ENCODE data around the gene FIG4. TPM values are rescaled to one million over a fixed set of nuclear protein-coding genes. Genes with fewer than 3 reads are reported as not detected.
"Not testable (repeated sequence)": the region's sequence is repeated elsewhere in the genome, so short reads cannot be mapped to it uniquely, and the experiment has no call there.

Gene FIG4
- total RNA-seq, 1 experiment from 2014 or later = 19.0 TPM

DNA sequence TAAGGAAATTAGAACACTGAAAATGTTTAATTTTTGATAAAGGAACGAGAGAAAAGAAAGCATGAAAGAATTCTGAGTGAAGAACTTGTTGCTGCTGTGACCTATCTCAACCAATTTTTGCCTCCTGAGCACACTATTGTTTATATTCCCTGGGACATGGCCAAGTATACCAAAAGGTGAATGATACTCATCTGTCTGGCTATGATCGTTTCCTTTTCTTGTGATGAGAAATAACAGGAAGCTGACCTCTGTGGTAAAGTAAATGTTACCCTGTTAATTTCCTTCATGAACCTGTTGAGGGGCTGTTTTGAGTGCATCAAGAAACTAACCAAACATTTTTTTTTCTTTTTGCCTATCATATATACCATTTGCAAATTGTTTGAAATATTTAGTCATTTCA is 69.1 kb downstream of the FIG4 start:
- Histone ChIP-seq H3K36me3 (replicated peaks; ENCODE audit: control insufficient read depth, insufficient read depth, low read length) (no peaks in the 10 kb centered on the region), H3K27me3 (ENCODE audit: control insufficient read depth, insufficient read depth, low read length) (no peaks in the 10 kb centered on the region), H3K4me3 (ENCODE audit: insufficient read depth, low read depth, low read length) (no peak overlapping the region)
- DNase-seq = no peak

DNA sequence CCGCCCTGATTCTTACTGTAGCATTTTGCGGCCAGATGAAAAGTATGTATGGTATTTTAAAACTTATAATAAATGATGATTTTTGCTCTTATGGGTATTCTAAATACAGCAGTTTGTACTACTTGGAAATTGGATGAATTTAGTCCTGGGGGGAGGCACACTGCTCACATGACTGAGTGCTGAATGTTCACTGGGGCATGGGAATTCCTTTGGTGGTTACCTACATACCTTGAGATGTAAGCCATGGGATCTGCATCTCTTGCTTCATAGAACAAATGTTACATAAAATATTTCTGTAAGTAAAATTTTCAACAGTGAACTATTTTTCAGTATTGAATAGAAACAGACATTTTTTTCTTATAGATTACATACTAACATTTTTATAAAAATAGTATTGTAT is 71.1 kb downstream of the FIG4 start:
- no peak for DNase-seq
- no peak overlapping the region for H3K4me3 ChIP-seq (ENCODE audit: insufficient read depth, low read depth, low read length)
- H3K36me3 ChIP-seq (replicated peaks; ENCODE audit: control insufficient read depth, insufficient read depth, low read length) = no peaks in the 10 kb centered on the region
- H3K27me3 ChIP-seq (ENCODE audit: control insufficient read depth, insufficient read depth, low read length) = no peaks in the 10 kb centered on the region

DNA sequence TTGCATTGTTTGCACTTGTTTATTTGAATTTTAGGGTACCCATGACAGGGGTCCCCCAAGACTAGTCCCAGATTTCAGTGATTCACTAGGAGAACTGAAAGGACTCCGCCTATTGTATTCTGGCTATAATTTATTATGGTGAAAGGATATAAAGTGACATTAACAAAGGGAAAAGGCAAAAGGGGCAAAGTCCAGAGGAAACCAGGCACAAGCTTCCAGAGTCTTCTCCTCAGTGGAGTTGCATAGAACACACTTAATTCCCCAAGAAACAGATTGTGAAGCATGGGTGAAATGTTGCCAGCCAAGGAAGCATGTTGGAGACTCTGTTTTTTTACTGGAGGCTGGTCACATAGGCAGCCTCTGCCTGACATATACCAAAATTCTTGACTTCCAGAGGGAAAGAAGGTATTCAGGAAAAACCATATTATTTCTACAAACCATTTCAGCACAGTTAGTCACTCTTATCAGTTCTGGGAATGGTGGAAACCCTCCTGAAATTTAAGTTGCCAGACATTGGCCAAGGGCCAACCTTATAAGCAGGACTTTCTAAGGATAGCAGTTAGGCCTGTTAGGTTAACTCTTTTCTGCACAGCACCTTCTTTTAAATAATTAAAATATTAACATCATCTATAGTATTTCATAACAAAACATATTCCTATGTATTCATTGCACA is 71.8 kb downstream of the FIG4 start:
- Histone ChIP-seq H3K4me3 (ENCODE audit: insufficient read depth, low read depth, low read length) (no peak overlapping the region), H3K36me3 (replicated peaks; ENCODE audit: control insufficient read depth, insufficient read depth, low read length) (no peaks in the 10 kb centered on the region), H3K27me3 (ENCODE audit: control insufficient read depth, insufficient read depth, low read length) (no peaks in the 10 kb centered on the region)
- no peak for DNase-seq

DNA sequence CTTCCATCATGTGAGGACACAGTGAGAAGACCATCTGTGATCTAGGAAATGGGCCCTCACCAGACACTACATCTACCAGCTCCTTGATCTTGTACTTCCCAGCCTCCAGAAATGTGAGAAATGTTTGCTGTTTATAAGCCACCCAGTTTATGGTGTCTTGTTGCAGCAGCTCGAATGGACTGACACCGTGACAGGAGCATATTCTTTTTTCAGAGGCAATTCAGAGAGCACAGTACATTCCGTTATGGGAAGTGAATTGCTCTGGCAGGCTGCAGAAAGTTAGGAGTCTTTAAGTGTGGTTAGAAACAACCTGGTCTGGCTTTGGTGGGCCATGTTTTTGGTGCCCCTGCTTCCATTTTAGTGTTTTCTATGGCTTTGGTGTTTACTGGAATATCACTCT is 75.1 kb downstream of the FIG4 start:
- no peaks in the 10 kb centered on the region for H3K36me3 ChIP-seq (replicated peaks; ENCODE audit: control insufficient read depth, insufficient read depth, low read length)
- no peak for DNase-seq
- no peaks in the 10 kb centered on the region for H3K27me3 ChIP-seq (ENCODE audit: control insufficient read depth, insufficient read depth, low read length)
- no peak overlapping the region for H3K4me3 ChIP-seq (ENCODE audit: insufficient read depth, low read depth, low read length)

DNA sequence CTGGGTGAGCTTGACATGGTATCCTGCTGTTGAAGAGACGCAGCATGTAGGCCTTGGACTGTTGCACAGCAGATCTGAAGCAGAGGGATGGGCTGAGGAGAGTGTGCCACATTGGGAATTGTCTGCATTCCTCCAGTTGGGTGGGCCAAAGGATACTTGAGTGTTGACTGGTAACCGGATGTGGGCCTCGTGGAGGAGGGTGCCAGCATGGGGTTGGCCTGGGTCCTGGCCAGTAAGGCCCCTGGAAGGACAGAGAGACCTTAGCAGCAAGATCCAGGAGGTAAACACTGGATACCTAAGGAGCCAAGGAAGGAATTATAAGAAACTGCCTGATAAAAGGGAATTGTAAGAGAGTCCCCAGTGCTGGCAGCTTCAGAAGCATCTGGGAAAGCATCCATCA is 76.9 kb downstream of the FIG4 start:
- no peaks in the 10 kb centered on the region for H3K27me3 ChIP-seq (ENCODE audit: control insufficient read depth, insufficient read depth, low read length)
- H3K36me3 ChIP-seq (replicated peaks; ENCODE audit: control insufficient read depth, insufficient read depth, low read length) = no peaks in the 10 kb centered on the region
- DNase-seq = no peak
- no peak overlapping the region for H3K4me3 ChIP-seq (ENCODE audit: insufficient read depth, low read depth, low read length)

DNA sequence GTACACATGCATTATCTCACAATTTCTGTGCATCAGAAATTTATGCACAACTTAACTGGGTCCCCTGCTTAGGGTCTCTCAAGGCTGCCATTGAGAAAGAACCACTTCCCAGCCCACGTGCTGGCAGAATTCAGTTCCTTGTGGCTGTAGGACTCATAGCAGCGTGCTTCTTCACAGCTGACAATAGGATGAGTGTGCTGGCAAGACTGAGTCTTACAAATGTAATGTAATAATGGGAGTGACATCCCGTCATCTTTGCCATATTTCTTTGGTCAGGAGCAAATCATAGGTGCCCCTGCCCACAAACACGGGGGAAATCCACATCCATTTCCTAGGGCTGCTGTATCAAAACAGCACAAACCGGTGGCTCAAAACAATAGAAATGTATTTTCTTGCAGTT is 77.4 kb downstream of the FIG4 start:
- no peak overlapping the region for H3K4me3 ChIP-seq (ENCODE audit: insufficient read depth, low read depth, low read length)

DNA sequence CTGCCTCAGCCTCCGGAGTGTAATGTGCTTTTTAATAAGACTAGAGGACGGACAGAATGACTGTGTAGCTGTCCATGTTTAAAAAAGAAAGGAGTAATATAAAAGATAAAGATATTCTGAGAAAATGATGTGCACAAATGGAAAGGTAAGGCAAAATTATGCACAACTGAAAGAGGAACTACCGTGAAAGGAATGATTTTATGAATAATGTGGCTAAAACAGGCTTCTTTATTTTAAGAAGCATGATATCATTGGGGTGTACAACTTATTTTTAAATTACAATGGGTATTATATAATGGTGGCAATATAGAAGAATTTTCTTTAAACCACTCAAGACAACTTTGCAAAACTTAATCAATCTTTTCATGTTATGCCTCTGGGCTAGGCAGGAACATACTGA is 78.1 kb downstream of the FIG4 start:
- Histone ChIP-seq H3K36me3 (replicated peaks; ENCODE audit: control insufficient read depth, insufficient read depth, low read length) (no peaks in the 10 kb centered on the region), H3K27me3 (ENCODE audit: control insufficient read depth, insufficient read depth, low read length) (no peaks in the 10 kb centered on the region), H3K4me3 (ENCODE audit: insufficient read depth, low read depth, low read length) (no peak overlapping the region)
- DNase-seq = no peak

More for the DNA sequence above, 77.4 kb downstream of the FIG4 start:
- Histone ChIP-seq H3K36me3 (replicated peaks; ENCODE audit: control insufficient read depth, insufficient read depth, low read length) (no peaks in the 10 kb centered on the region), H3K27me3 (ENCODE audit: control insufficient read depth, insufficient read depth, low read length) (no peaks in the 10 kb centered on the region)
- DNase-seq = no peak

DNA sequence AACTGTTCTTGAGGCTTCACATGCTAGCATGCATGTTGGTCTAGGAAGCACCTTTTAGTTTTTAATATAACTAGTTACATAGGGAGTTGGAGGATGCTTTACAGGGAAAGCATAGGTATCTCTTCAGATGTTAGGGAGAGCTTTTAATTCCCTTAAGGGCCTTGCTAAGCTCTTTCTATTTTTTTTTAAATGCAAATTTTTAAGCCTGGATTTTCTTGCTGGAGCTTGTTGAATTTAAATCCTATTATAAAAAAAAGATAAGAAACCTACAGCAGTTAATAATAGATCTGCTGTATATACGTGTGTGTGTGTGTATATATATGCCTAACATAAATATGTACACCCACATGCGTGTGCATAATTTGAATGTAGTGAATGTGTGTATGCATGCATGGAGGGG is 79.0 kb downstream of the FIG4 start:
- DNase-seq = no peak
- Histone ChIP-seq H3K36me3 (replicated peaks; ENCODE audit: control insufficient read depth, insufficient read depth, low read length) (no peaks in the 10 kb centered on the region), H3K27me3 (ENCODE audit: control insufficient read depth, insufficient read depth, low read length) (no peaks in the 10 kb centered on the region), H3K4me3 (ENCODE audit: insufficient read depth, low read depth, low read length) (no peak overlapping the region)

DNA sequence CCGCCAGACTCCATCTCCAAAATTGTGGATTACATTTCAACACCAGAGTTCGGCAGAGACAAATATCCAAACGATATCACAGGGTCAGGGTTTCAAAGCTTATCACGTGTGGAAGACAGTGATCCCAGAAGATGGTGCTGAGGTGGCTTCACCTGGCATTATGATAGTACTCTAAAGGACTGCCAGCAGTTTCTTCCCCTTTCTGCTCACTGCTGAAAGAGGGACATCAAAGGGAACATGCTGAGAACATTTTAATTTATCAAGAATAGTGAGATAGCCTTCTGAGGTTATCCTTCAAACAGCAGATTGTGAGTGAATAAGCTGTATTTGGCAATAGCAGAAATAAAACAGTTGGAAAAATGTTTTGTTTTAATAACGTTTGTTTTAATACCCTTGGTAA is 79.7 kb downstream of the FIG4 start:
- Histone ChIP-seq H3K4me3 (ENCODE audit: insufficient read depth, low read depth, low read length) (no peak overlapping the region), H3K36me3 (replicated peaks; ENCODE audit: control insufficient read depth, insufficient read depth, low read length) (no peaks in the 10 kb centered on the region), H3K27me3 (ENCODE audit: control insufficient read depth, insufficient read depth, low read length) (no peaks in the 10 kb centered on the region)
- no peak for DNase-seq

DNA sequence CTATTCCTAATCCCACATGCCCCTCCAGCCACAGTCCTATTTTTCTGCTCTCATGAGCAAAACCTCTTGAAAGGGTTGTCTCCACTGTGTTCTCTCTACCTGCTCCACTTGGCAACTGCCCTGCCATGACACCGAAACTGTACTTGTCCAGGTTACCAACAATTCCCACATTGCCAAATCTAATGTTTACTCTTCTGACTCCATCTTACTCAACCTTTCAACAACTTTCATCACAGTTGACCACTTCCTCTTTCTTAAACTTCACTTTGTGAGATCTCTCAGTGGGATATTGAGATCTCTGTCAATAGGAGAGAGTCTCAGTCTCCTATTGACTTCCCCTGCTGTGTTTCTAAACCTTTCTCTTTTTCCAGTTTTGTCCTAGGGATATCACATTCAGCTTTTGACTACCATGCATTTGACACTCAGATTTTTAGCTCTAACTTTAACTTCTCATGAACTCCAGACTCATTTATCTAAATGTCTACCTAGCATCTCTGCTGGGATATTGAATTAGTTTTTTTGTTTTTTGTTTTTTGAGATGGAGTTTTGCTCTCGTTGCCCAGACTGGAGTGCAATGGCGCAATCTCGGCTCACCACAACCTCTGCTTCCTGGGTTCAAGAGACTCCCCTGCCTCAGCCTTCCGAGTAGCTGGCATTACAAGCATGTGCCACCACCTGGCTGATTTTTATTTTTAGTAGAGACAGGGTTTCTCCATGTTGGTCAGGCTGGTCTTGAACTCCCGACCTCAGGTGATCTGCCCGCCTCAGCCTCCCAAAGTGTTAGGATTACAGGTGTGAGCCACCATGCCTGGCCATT is 81.1 kb downstream of the FIG4 start:
- not testable (repeated sequence) for H3K36me3 ChIP-seq (replicated peaks; ENCODE audit: control insufficient read depth, insufficient read depth, low read length); DNase-seq; H3K27me3 ChIP-seq (ENCODE audit: control insufficient read depth, insufficient read depth, low read length); H3K4me3 ChIP-seq (ENCODE audit: insufficient read depth, low read depth, low read length)

DNA sequence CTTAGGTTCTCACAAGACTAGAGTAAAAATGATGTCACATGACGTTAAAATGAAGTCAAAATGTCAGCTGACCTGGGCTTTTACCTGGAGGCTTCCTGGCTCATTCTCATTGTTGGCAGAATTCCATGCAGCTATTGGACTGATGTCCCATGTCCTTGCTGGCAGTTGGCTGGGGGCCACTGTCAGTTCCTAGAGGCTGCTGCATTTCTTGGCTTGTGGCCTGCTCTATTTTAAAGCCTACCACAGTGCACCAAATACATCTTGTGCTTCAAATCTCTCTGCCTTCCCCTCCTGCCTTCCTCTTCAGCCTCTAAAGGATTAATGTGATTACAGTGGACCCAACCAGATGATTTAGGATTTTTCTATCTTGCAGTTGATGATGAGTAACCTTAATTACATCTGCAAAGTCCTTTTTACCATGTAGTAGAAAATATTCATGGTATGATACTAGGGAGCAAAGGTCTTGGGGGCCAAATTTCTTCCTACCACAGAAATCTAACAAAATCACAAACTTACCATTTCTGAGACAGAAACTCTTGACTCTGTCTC is 81.9 kb downstream of the FIG4 start:
- Histone ChIP-seq H3K4me3 (ENCODE audit: insufficient read depth, low read depth, low read length) (no peak overlapping the region), H3K27me3 (ENCODE audit: control insufficient read depth, insufficient read depth, low read length) (no peaks in the 10 kb centered on the region), H3K36me3 (replicated peaks; ENCODE audit: control insufficient read depth, insufficient read depth, low read length) (no peaks in the 10 kb centered on the region)
- no peak for DNase-seq

DNA sequence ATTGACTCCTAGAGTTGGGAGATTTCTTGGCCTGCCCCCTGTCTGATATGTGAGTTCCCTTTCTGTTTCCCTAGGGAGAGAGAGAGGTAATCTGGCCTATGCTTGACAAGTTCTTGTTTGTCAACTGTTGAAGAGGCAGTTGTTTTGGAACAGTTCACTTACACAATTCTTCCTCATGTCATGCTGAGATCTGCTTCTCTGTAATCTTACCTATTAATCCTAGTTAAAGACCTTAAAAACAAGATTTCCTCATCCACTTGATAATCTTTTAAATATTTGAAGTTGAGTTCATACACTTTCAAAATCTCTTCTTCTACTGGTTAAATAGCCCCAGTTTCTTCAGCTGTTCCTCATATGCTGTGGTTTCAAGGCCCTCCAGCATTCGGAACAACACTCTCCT is 89.9 kb downstream of the FIG4 start:
- DNase-seq = no peak
- H3K27me3 ChIP-seq (ENCODE audit: control insufficient read depth, insufficient read depth, low read length) = no peaks in the 10 kb centered on the region
- no peaks in the 10 kb centered on the region for H3K36me3 ChIP-seq (replicated peaks; ENCODE audit: control insufficient read depth, insufficient read depth, low read length)
- no peak overlapping the region for H3K4me3 ChIP-seq (ENCODE audit: insufficient read depth, low read depth, low read length)

DNA sequence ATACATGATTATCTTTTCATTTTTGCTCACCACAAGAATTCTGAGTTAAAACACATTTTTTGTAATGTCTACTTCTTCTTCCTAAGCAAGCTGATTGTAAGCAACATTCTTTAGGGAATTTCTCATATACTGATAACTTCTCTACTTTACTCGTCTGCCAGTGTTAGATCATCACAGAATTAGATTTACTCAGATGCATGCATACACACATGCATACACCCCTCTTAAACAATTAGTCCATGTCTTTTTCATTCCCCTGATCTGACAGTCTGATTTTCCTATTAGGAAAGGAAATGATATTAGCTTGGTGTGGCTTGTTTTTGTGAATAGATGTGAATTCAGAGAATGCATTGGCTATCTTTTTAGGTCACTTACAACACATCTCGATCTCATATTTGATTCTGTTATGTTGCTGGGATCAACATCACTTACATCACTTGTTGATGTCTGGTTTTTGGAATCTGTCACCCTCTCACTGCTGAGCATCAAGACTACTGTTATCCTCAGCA is 91.4 kb downstream of the FIG4 start:
- no peak for DNase-seq
- H3K27me3 ChIP-seq (ENCODE audit: control insufficient read depth, insufficient read depth, low read length) = no peaks in the 10 kb centered on the region
- no peak overlapping the region for H3K4me3 ChIP-seq (ENCODE audit: insufficient read depth, low read depth, low read length)
- H3K36me3 ChIP-seq (replicated peaks; ENCODE audit: control insufficient read depth, insufficient read depth, low read length) = no peaks in the 10 kb centered on the region

DNA sequence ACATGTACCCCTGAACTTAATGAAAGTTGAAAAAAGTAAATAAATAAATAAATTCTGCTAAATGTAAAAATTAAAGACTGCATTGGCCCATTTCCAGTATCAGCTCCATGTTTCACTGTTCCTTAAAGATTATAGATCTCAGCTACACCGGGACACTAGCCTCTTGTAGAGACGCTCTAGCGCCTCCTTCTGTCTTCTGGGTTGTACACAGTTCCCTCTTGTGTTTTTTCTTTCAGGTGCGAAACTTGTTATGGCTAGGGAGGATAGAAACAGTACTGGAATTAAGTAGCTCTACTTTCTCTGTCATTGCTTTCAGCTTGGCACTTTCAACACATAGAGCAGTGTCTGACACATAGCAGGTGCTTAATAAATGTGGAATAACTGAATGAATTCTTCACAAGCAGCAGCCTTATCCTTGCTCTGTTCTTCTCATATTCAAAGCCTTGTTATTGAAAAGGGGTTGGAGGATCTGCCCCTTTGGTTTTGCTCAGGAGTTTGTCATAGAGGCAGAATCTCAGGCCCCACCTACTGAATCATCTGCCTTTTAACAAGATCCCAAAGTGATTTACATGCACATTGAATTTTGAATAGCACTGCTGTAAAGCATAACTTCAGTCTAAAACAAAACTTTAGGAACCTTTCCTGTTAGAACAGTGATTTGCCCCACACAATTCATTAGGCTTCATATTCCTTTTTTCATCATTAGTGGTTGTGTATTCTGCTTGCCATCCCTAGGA is 92.3 kb downstream of the FIG4 start:
- DNase-seq = peak; percentile 68
- H3K36me3 ChIP-seq (replicated peaks; ENCODE audit: control insufficient read depth, insufficient read depth, low read length) = no peaks in the 10 kb centered on the region
- no peak overlapping the region for H3K4me3 ChIP-seq (ENCODE audit: insufficient read depth, low read depth, low read length)

More for the DNA sequence above, 92.3 kb downstream of the FIG4 start:
- no peaks in the 10 kb centered on the region for H3K27me3 ChIP-seq (ENCODE audit: control insufficient read depth, insufficient read depth, low read length)

All from H7 (cell line).